Activated B cell treated with CpG ODN at 0.5 μM for 24 hours (primary cell): ENCODE data around the gene PTPA. TPM values are rescaled to one million over a fixed set of nuclear protein-coding genes. Genes with fewer than 3 reads are reported as not detected.

ENCODE experiments used
- ATAC-seq: fragments of 200-7000 bp; cut with Tn5 transposase; one replicate; pipeline ENCODE4 v1.10.0; 2021; ENCODE audit warnings: low read depth, mild to moderate bottlenecking, moderate library complexity
- CTCF ChIA-PET: fragments of 350-600 bp; sonication (Branson Sonifier 250); formaldehyde crosslinking; loops from one replicate; lab custom pipeline; 2021; ENCODE audit warnings: antibody characterized with exemption; lab: Charles Lee
- POLR2A ChIA-PET: fragments of 350-600 bp; sonication (Branson Sonifier 250); formaldehyde crosslinking; loops from one replicate; lab custom pipeline; 2021; ENCODE audit warnings: antibody characterized with exemption; lab: Charles Lee
- DNase-seq: peaks from one replicate; pipeline ENCODE4 v3.0.0; 2022
- H3K27ac Mint-ChIP-seq: one replicate; pipeline ENCODE4 v1.8.0; 2020; ENCODE audit warnings: mixed read lengths
- H3K27me3 Mint-ChIP-seq: one replicate; pipeline ENCODE4 v1.8.0; 2021; ENCODE audit warnings: mixed read lengths
- H3K36me3 Mint-ChIP-seq: one replicate; pipeline ENCODE4 v1.8.0; 2021; ENCODE audit warnings: low read depth, mixed read lengths
- H3K4me1 Mint-ChIP-seq: one replicate; pipeline ENCODE4 v1.8.0; 2021; ENCODE audit warnings: mixed read lengths
- H3K4me3 Mint-ChIP-seq: one replicate; pipeline ENCODE4 v1.8.0; 2020; ENCODE audit warnings: mild to moderate bottlenecking, mixed read lengths
- H3K9me3 Mint-ChIP-seq: one replicate; pipeline ENCODE4 v1.8.0; 2020; ENCODE audit warnings: mixed read lengths
- CTCF ChIP-seq: fragments of 200-600 bp; IDR thresholded peaks from one replicate; pipeline ENCODE4 v1.8.0; 2022; ENCODE audit warnings: antibody characterized with exemption, mild to moderate bottlenecking
- intact Hi-C: fragments of 100-400 bp; cut with micrococcal nuclease; formaldehyde crosslinking; loops from one replicate; pipeline ENCODE4 v1.15.1; 2024
- total RNA-seq: library from RNA; stranded (reverse); gene quantifications from 2 replicates; pipeline ENCODE4 v1.2.3, GENCODE V29; 2022

PTPA gene
- total RNA-seq, 1 donor from 2014 or later = 67.2 TPM

- CTCF ChIA-PET = interaction anchor here (0.8 to 1.3 kb wide), 4 partner anchors 10 to 492 kb away, joined by 3 to 4 read pairs (median 3); no protein-coding TSS in a partner anchor
- peaks cover 6% of the 10 kb centered on the region for H3K4me1 Mint-ChIP-seq
- no peak overlapping the region for H3K4me3 Mint-ChIP-seq
- H3K27me3 Mint-ChIP-seq = no peaks in the 10 kb centered on the region
- H3K27ac Mint-ChIP-seq = no peak overlapping the region
- POLR2A ChIA-PET = no interaction called here
- no peaks in the 10 kb centered on the region for H3K9me3 Mint-ChIP-seq
- no peak for DNase-seq
- peaks cover 76% of the 10 kb centered on the region for H3K36me3 Mint-ChIP-seq
- TF ChIP-seq CTCF = no peak
- ATAC-seq = no peak
- intact Hi-C loops = no loop called here
Observed at GRCh38 chr9:129133082-129133481, 21.9 kb downstream of the PTPA start.

- intact Hi-C loops = no loop called here
- no peak overlapping the region for H3K27ac Mint-ChIP-seq
Observed at GRCh38 chr9:129135476-129135875, 24.3 kb downstream of the PTPA start.

DNA sequence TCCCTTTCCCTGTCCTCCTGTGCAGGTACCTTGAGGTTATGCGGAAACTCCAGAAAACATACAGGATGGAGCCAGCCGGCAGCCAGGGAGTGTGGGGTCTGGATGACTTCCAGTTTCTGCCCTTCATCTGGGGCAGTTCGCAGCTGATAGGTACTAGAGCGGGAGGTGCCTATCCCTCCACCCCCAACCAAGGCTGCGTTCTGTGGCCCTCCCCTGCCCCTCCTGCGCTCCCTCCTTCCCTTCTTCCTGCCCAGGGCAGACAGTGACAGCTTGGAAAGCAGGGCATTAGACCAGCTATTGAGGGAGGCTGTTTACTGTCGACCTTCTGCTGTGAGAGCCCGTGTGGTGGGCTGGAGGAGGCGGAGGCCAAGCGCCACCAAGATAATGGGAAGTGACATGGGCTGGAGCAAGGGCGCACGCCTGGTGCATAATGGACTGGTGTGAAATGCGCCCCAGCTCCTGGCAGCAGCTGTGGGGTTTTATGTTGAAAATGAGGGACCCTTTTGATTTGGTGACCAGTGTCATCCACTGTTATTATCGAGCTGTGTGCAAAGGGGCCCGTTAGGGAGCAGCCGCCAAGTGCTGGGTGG is 25.3 kb downstream of the PTPA start:
- H3K27me3 Mint-ChIP-seq = no peaks in the 10 kb centered on the region
- DNase-seq = no peak
- intact Hi-C loops = no loop called here
- no peak overlapping the region for H3K27ac Mint-ChIP-seq
- no peaks in the 10 kb centered on the region for H3K9me3 Mint-ChIP-seq
- ChIA-PET POLR2A (interaction anchor here (0.9 to 1.6 kb wide), 2 partner anchors 25 to 472 kb away, joined by 4 read pairs; partner anchors contain the start of genes CRAT and PTPA), CTCF (interaction anchor here (1.8 kb wide), 1 partner anchor 474 kb away, joined by 6 read pairs; no protein-coding TSS in a partner anchor)
- H3K36me3 Mint-ChIP-seq = peaks cover 53% of the 10 kb centered on the region
- peaks cover 30% of the 10 kb centered on the region for H3K4me1 Mint-ChIP-seq
- ATAC-seq = no peak
- no peak for TF ChIP-seq CTCF
- no peak overlapping the region for H3K4me3 Mint-ChIP-seq

More at GRCh38 chr9:129135476-129135875, 24.3 kb downstream of the PTPA start:
- peaks cover 62% of the 10 kb centered on the region for H3K36me3 Mint-ChIP-seq
- H3K4me3 Mint-ChIP-seq = no peak overlapping the region
- no peaks in the 10 kb centered on the region for H3K27me3 Mint-ChIP-seq
- peaks cover 21% of the 10 kb centered on the region for H3K4me1 Mint-ChIP-seq
- no peak for TF ChIP-seq CTCF
- ATAC-seq (no peak), DNase-seq (no peak)
- no peaks in the 10 kb centered on the region for H3K9me3 Mint-ChIP-seq
- CTCF ChIA-PET = interaction anchor here (1.7 to 1.8 kb wide), 2 partner anchors 476 to 489 kb away, joined by 6 to 7 read pairs; no protein-coding TSS in a partner anchor
- POLR2A ChIA-PET = no interaction called here

DNA sequence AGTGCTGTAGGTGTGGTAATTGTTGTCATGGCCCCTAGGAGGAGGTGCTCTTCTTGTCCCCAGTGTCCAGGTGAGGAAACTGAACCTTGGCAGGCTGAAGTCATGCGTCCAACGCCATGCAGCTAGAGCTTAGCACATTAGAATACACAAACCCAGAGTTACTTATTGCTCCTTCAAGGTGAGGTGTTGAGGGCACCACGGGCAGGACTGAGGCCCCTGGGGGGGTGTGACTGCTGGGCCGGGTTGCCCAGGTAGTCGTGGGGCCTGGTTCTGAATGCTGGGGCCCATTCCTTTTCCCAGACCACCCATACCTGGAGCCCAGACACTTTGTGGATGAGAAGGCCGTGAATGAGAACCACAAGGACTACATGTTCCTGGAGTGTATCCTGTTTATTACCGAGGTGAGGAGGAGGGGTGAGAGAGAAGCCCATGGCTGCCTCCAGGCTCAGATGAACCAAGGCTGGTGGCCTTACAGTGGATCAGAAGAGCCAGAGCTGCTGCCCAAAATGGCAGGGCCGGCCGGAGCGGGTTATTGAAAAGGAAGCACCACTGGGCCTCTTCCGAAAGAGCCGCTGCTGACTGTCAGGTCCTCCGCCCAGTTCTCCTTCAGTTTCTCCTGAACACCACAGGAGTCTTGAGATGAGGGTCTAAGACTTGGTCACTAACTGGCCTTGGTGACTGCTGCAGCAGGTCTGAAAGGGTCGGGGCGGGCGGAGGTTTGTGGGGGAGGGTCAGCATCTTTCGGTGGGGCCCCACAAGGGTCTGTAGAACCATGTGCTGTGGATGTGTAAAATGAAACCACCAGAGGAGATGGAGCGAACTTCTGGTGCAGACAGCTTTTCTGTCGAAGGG is 26.3 kb downstream of the PTPA start:
- ChIA-PET CTCF (interaction anchor here (1.3 to 6.7 kb wide), 6 partner anchors 7 to 488 kb away, joined by 3 to 84 read pairs (median 44); partner anchors contain the start of gene NTMT1), POLR2A (interaction anchor here (1.4 to 5.2 kb wide), 5 partner anchors 246 to 646 kb away, joined by 4 to 62 read pairs (median 8); partner anchors contain the start of gene NTMT1)
- DNase-seq = no peak
- H3K4me1 Mint-ChIP-seq = peaks cover 35% of the 10 kb centered on the region
- no peak for TF ChIP-seq CTCF
- H3K36me3 Mint-ChIP-seq = peaks cover 48% of the 10 kb centered on the region
- intact Hi-C loops = no loop called here
- no peak overlapping the region for H3K27ac Mint-ChIP-seq
- H3K27me3 Mint-ChIP-seq = no peaks in the 10 kb centered on the region
- no peak for ATAC-seq
- H3K9me3 Mint-ChIP-seq = no peaks in the 10 kb centered on the region
- H3K4me3 Mint-ChIP-seq = no peak overlapping the region

GRCh38 chr9:129138144-129138462 is 26.9 kb downstream of the PTPA start:
- Mint-ChIP-seq H3K9me3 (no peaks in the 10 kb centered on the region), H3K36me3 (peaks cover 51% of the 10 kb centered on the region), H3K4me1 (peaks cover 41% of the 10 kb centered on the region), H3K4me3 (no peak overlapping the region), H3K27ac (no peak overlapping the region), H3K27me3 (no peaks in the 10 kb centered on the region)
- intact Hi-C loops = no loop called here
- POLR2A ChIA-PET = interaction anchor here (1.4 to 5.2 kb wide), 4 partner anchors 245 to 646 kb away, joined by 4 to 62 read pairs (median 18); partner anchors contain the start of gene NTMT1
- ATAC-seq (no peak), DNase-seq (no peak)
- no peak for TF ChIP-seq CTCF
- CTCF ChIA-PET = interaction anchor here (0.7 to 6.7 kb wide), 13 partner anchors 7 to 647 kb away, joined by 3 to 84 read pairs (median 6); partner anchors contain the start of genes C9orf50, IER5L and NTMT1
